Epithelial cell of prostate (primary cell): ENCODE measurements around the gene SLC22A17.

Experiments used
- DNase-seq: peaks from one replicate; pipeline ENCODE4 v3.0.0-alpha.2; 2011; ENCODE audit warnings: low read depth, low spot score
- H3K27ac ChIP-seq: fragments of 450-650 bp; 2 replicates; pipeline ENCODE4 v1.5.1; 2017; ENCODE audit warnings: mild to moderate bottlenecking

Gene SLC22A17

GRCh38 chr14:23382731-23383440 is 30.2 kb upstream of the SLC22A17 start:
- no peak overlapping the region for H3K27ac ChIP-seq
- DNase-seq = no peak

GRCh38 chr14:23382276-23382675 is 29.6 kb upstream of the SLC22A17 start:
- DNase-seq = no peak
- no peak overlapping the region for H3K27ac ChIP-seq

- H3K27ac ChIP-seq = no peak overlapping the region
- no peak for DNase-seq
Observed at GRCh38 chr14:23381871-23382270, 29.2 kb upstream of the SLC22A17 start.

GRCh38 chr14:23380976-23381375 is 28.3 kb upstream of the SLC22A17 start:
- H3K27ac ChIP-seq = no peak overlapping the region
- DNase-seq = no peak

GRCh38 chr14:23380197-23380914 is 27.7 kb upstream of the SLC22A17 start:
- DNase-seq = no peak
- H3K27ac ChIP-seq = no peak overlapping the region

- peak; percentile 8 for DNase-seq
- H3K27ac ChIP-seq = no peak overlapping the region
Observed at GRCh38 chr14:23379366-23380196, 26.9 kb upstream of the SLC22A17 start.

- no peak for DNase-seq
- no peak overlapping the region for H3K27ac ChIP-seq
Observed at GRCh38 chr14:23378612-23379220, 26.0 kb upstream of the SLC22A17 start.

- DNase-seq = no peak
- H3K27ac ChIP-seq = no peak overlapping the region
Observed at GRCh38 chr14:23377573-23378563, 25.2 kb upstream of the SLC22A17 start.

- DNase-seq = no peak
- H3K27ac ChIP-seq = no peak overlapping the region
Observed at GRCh38 chr14:23377198-23377550, 24.5 kb upstream of the SLC22A17 start.

- no peak for DNase-seq
- no peak within 1 kb of the TSS for H3K27ac ChIP-seq
Observed at GRCh38 chr14:23376482-23377197, 24.0 kb upstream of the SLC22A17 start, which contains the start of gene CMTM5. TSS of gene CMTM5 (plus strand) at chr14:23377046. CDS start at chr14:23377252, 206 bp downstream.

- no peak for DNase-seq
- no peak overlapping the region for H3K27ac ChIP-seq
Observed at GRCh38 chr14:23375527-23376251, 23.0 kb upstream of the SLC22A17 start.

GRCh38 chr14:23373041-23373440 is 20.4 kb upstream of the SLC22A17 start:
- no peak for DNase-seq
- no peak overlapping the region for H3K27ac ChIP-seq

GRCh38 chr14:23372509-23372908 is 19.8 kb upstream of the SLC22A17 start, which contains the start of gene IL25:
TSS of gene IL25 (plus strand) at chr14:23372809.
- no peak for DNase-seq
- no peak within 1 kb of the TSS for H3K27ac ChIP-seq

GRCh38 chr14:23371865-23372264 is 19.2 kb upstream of the SLC22A17 start:
- no peak for DNase-seq
- no peak overlapping the region for H3K27ac ChIP-seq

GRCh38 chr14:23370221-23370620 is 17.5 kb upstream of the SLC22A17 start:
- no peak overlapping the region for H3K27ac ChIP-seq
- DNase-seq = no peak

- peak overlapping the region; percentile 76 for H3K27ac ChIP-seq
- DNase-seq = peak; percentile 22
Observed at GRCh38 chr14:23366426-23366921, 13.8 kb upstream of the SLC22A17 start.

GRCh38 chr14:23365732-23366425 is 13.2 kb upstream of the SLC22A17 start:
- DNase-seq = no peak
- peak overlapping the region; percentile 76 for H3K27ac ChIP-seq
